ENCODE data around the gene C14orf180.
"Not testable (repeated sequence)": the region's sequence is repeated elsewhere in the genome, so short reads cannot be mapped to it uniquely, and the experiment has no call there.

The C14orf180 gene

GRCh38 chr14:104562606-104563005 lies 17.0 kb upstream of the C14orf180 start:
- no peak for DNase-seq

GRCh38 chr14:104563191-104563741 lies 16.3 kb upstream of the C14orf180 start:
- DNase-seq = no peak

- peak; percentile 75 for DNase-seq
Measured at GRCh38 chr14:104563742-104564615, 15.6 kb upstream of the C14orf180 start.

- DNase-seq = no peak
Measured at GRCh38 chr14:104564744-104565679, 14.6 kb upstream of the C14orf180 start.

- DNase-seq = no peak
Measured at GRCh38 chr14:104567141-104567956, 12.2 kb upstream of the C14orf180 start.

GRCh38 chr14:104567957-104568225 lies 11.7 kb upstream of the C14orf180 start:
- DNase-seq = no peak

- no peak for DNase-seq
Measured at GRCh38 chr14:104568620-104569019, 10.9 kb upstream of the C14orf180 start.

GRCh38 chr14:104569435-104569834 lies 10.1 kb upstream of the C14orf180 start:
- DNase-seq = no peak

GRCh38 chr14:104571246-104571645 lies 8.3 kb upstream of the C14orf180 start:
- DNase-seq = no peak

- DNase-seq = no peak
Measured at GRCh38 chr14:104572024-104572626, 7.4 kb upstream of the C14orf180 start.

- no peak for DNase-seq
Measured at GRCh38 chr14:104572668-104573067, 6.9 kb upstream of the C14orf180 start.

GRCh38 chr14:104573930-104574329 lies 5.6 kb upstream of the C14orf180 start:
- peak; percentile 72 for DNase-seq

- no peak for DNase-seq
Measured at GRCh38 chr14:104574536-104574935, 5.0 kb upstream of the C14orf180 start.

GRCh38 chr14:104574978-104575583 lies 4.5 kb upstream of the C14orf180 start:
- no peak for DNase-seq

- DNase-seq = peak; percentile 31
Measured at GRCh38 chr14:104576232-104576969, 3.2 kb upstream of the C14orf180 start.

- DNase-seq = no peak
Measured at GRCh38 chr14:104576970-104577332, 2.6 kb upstream of the C14orf180 start.

- DNase-seq = no peak
Measured at GRCh38 chr14:104577426-104577825, 2.1 kb upstream of the C14orf180 start.

GRCh38 chr14:104577847-104578301 lies 1.7 kb upstream of the C14orf180 start:
- no peak for DNase-seq

GRCh38 chr14:104578321-104578720 lies 1.2 kb upstream of the C14orf180 start:
- DNase-seq = no peak

- DNase-seq = not testable (repeated sequence)
Measured at GRCh38 chr14:104579939-104580338, 375 bp downstream of the C14orf180 start.

- DNase-seq = no peak
Measured at GRCh38 chr14:104580961-104581360, 1.4 kb downstream of the C14orf180 start.
